Activated CD4-positive, alpha-beta T cell treated with anti-CD3 and anti-CD28 coated beads, Interleukin-2, amount 50 U/mL, for 48 hours (primary cell): ENCODE results near the gene MEGF6.
A peak's percentile ranks its signal among the peaks of the same experiment; 100 is the strongest.
"Not testable (repeated sequence)": the region's sequence is repeated elsewhere in the genome, so short reads cannot be mapped to it uniquely, and the experiment has no call there.

Source experiments
- DNase-seq, 2 experiments: peaks; one replicate each; pipeline ENCODE4 v3.0.0-alpha.2; 2020

Gene MEGF6

DNA sequence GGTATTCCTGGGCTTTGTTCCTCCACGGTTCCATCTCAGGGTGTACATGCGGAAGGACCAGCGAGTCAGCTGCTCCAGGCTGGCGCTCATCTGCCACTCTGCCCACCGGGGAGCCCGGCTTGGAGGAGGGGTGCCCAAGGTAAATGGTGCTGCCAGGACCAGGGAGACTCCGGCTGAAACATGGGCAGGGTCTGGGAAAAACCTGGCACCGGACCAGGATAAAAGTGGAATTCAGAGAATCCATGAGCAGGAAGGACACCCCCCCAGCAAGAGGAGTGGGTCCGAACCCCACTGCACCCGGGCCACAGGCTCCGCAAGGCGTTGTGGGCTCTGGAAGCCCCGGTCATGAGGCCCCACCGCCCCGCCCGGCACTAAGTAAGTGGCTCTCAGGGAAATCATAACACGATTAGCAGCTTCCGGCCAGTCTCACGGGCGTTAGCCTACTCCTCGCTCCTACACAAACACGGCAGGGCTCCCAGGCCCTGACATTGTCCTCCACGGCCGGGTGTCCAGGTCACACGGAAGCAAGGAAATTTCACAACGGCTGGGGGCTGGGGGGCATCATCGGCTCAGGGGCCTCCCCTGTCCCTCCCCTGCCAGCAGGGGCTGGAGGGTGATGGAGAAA lies 21.1 kb downstream of the MEGF6 start:
- DNase-seq, result no peak

DNA sequence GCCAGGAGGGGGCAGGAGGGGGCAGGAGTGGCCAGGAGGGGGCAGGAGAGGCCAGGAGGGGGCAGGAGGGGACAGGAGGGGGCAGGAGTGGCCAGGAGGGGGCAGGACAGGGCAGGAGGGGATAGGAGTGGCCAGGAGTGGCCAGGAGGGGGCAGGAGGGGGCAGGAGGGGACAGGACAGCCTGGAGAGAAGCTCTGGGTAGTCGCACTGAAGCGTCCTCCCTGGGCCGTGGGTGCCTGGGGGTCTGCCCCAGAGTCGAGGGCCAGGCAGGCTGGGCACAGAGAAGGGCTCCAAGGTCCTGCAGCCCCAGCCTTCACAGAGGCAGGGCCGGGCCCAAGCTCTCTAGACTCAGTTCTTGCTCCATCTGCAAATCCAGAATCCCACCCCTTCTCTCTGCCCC lies 22.9 kb downstream of the MEGF6 start:
- DNase-seq, result no peak

DNA sequence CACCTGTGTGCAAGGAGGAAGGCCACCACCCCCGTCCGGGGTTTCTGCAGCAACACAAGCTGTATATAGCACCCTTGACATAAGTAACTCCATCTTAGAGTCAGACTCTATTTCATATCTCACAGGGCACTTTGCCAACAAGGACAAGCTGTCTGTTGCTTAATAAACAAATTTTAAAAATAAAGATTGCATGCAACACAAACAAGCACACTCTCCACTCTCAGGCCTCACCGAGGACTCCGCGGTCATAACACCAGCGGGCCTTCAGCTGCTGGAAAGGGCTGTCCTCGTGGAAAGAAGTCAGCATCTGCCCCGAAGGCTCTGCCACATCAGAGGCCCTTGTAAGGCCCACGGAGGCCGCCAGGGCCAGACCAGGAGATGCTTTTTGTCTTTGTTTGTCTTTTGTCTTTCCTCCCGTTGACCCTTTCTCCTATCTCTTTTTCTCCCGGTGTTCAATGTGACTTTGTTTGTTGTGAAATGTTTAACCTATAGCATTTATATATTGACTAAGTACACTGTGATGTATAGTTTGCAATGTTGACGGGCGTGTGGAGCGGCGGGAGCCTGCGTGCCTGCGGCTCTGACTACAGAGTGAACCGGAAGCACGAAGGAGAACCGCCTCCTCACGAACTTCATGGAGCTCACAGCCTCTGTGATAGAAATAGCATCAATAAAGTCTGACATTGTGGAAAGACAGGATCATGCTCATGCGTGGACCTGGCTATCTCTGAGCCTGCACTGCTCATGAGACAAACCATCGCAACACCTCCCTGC lies 24.1 kb downstream of the MEGF6 start:
- no peak for DNase-seq

GRCh38 chr1:3585940-3586568 lies 25.3 kb downstream of the MEGF6 start:
- DNase-seq, result no peak

- DNase-seq, result not testable (repeated sequence)
Measured at GRCh38 chr1:3585353-3585868, 25.9 kb downstream of the MEGF6 start.

- peak; percentile 5 to 8 for DNase-seq
Measured at GRCh38 chr1:3584915-3585314, 26.4 kb downstream of the MEGF6 start.

GRCh38 chr1:3583751-3584150 lies 27.6 kb downstream of the MEGF6 start:
- DNase-seq, result not testable (repeated sequence)

DNA sequence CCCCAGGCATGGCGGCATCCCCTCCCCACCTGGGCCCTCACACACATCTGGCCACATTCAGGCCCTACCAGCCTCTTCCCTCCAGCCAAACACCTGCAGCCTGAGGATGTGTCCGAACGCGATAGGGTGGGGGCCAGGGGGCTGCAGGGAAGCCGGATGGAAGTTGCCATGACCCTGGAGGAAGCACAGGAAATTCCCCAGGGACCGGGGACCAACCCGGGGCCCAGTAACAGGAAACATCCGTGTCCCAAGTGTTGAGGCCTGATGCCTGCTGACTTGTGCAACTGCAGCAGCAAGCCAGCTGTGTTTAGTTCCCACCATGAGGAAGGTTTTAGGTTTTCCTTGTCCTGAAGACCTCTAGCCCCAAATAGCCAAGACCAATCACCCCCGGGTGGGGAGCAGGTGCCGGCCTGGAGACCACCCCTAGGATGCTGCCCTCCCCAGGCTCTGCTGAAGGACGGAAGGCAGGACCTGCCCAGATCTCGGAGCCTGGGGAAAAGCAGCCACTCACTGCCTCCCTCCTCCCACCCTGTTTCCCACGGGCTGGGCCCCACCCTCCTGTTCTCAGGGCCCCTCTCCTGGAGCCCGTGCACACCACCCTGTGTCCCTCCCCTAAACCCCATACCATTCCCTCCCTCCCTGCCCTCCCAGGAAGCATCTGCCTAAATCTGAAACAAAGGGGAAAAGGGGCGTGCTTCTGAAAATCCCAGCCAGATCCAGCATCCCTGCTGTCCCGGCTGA lies 29.8 kb downstream of the MEGF6 start:
- DNase-seq, result no peak

GRCh38 chr1:3580231-3580630 lies 31.1 kb downstream of the MEGF6 start:
- no peak for DNase-seq

DNA sequence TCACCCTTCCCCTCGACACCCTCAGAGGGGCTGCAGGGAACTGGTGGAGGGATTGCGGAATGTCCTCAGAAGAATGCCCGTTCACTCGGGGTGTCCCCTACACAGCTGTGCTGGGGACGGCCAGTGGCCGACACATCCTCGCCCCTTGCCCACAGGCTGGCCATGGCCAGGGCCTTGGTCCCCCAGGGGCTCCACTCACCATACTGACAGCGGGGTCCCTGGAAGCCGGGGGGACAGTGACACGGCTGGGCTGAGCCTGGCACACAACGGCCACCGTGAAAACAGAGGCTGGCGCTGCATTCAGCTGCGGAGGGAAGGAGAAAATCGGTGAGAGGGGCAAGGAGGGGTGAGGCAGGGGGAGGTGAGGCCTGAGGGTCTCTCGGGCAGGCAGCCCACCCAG lies 31.7 kb downstream of the MEGF6 start:
- no peak for DNase-seq

- DNase-seq, result no peak
Measured at GRCh38 chr1:3578906-3579305, 32.4 kb downstream of the MEGF6 start.

DNA sequence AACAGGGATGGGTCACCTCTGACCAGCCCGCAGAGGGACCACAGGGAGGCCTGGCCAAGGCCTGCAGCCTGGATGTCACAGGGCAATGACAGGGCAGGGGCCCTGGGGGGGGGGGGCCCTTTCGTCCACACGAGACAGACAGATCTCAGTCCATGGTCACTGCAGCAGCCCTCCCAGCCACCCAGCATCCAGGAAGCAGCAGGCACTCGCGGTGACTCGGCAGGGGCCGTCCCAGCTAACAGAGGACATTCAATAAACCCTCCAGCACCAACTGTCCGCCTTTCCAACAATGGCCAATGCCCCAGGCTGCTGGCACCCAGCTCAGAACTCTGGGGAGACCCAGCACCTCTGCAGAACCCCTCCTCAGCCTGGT lies 32.9 kb downstream of the MEGF6 start:
- no peak for DNase-seq

- DNase-seq, result no peak
Measured at GRCh38 chr1:3577711-3578432, 33.4 kb downstream of the MEGF6 start.

GRCh38 chr1:3577300-3577699 lies 34.0 kb downstream of the MEGF6 start:
- DNase-seq, result no peak

DNA sequence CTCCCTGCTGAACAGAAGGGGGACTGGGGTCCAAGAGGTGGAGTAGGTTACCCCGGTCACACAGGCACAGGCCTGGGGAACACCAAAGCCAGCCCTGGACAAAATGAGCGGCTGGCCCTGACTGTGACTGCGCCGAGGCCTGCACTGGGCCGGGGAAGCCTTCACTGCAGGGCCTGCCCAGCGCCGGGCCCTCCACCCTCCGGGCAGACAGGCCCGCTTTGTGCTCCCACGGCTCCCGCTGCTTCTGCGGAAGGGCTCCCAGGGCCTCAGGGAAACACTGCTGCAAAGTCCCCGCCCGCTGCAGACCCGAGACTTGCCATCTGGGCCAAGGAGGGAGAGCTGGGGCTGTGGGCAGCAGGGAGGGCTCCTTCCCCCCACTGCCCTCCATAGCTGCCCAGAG lies 35.3 kb downstream of the MEGF6 start:
- DNase-seq, result no peak

- not testable (repeated sequence) for DNase-seq
Measured at GRCh38 chr1:3575515-3575914, 35.8 kb downstream of the MEGF6 start.

GRCh38 chr1:3573500-3573899 lies 37.8 kb downstream of the MEGF6 start:
- no peak for DNase-seq

DNA sequence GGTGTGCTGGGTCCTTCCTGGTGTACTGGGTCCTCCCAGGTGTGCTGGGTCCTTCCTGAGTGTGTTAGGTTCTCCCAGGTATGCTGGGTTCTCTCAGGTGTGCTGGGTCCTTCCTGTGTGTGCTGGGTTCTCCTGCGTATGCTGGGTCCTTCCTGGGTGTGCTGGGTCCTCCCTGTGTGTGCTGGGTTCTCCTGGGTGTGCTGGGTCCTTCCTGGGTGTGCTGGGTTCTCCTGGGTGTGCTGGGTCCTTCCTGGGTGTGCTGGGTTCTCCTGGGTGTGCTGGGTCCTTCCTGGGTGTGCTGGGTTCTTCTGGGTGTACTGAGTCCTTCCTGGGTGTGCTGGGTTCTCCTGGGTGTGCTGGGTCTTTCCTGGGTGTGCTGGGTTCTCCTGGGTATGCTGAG lies 38.7 kb downstream of the MEGF6 start:
- DNase-seq, result not testable (repeated sequence)

DNA sequence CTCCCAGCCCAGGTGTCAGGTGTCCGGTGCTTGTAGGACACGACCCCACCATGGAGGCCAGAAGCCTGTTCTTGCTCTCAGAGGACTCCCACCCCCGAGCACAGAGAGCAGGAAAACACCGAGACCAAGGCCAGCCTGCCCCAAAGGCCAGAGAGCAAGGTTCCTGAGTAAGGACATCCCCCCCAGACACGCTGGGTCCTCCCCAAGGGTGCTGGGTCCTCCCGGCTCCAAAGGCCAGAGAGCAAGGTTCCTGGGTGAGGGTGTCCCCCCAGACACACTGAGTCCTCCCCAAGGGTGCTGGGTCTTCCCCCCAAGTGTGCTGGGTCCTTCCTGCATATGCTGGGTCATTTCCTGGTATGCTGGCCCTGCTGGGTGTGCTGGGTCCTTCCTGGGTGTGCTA lies 40.0 kb downstream of the MEGF6 start:
- no peak for DNase-seq

- no peak for DNase-seq
Measured at GRCh38 chr1:3570066-3570986, 41.0 kb downstream of the MEGF6 start.

DNA sequence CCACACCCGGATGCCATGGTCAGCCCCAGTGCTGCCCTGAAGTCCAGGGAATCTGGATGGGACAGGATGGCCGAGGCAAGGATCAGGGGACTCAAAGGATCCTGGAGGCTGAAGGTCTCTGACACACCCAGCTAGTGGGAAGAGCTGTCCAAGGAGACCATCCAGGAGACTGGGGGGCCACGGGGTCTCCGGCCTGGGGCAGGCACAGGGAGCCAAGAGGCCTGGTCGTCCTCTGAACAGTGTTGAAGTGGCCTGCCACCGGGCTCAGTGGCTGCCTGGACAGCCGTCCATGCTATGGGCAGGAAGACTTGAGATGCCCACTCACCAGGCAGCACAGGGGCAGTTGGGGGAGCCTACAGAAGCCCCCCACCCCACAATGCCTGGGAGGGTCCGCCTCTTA lies 41.9 kb downstream of the MEGF6 start:
- no peak for DNase-seq
